Caco-2 (cell line): ENCODE data around the gene TAF1D. TPM values are rescaled to one million over a fixed set of nuclear protein-coding genes. Genes with fewer than 3 reads are reported as not detected.

ENCODE experiments used
- BruUV-seq: library from RNA; stranded (reverse); fragments of 400-500 nt; replicated peaks from 2 replicates; lab custom pipeline; 2021; lab: Mats Ljungman, UMichigan
- CTCF ChIA-PET: fragments of 300-600 bp; sonication (Branson Sonifier 250); formaldehyde crosslinking; loops from one replicate; lab custom pipeline; 2022; ENCODE audit warnings: antibody characterized with exemption; lab: Charles Lee
- POLR2A ChIA-PET: fragments of 300-600 bp; sonication (Branson Sonifier 250); formaldehyde crosslinking; loops from one replicate; lab custom pipeline; 2022; ENCODE audit warnings: antibody characterized with exemption; lab: Charles Lee
- DNase-seq, 2 experiments: peaks; one replicate each; pipeline versions ENCODE4 v3.0.0 to v3.0.0-alpha.2; 2020 to 2022
- H3K27me3 ChIP-seq: replicated peaks from 2 replicates; pipeline ENCODE4 v1.6.0; 2011; ENCODE audit warnings: low read length; ENCODE audit not compliant: control insufficient read depth, insufficient read depth
- H3K36me3 ChIP-seq: 2 replicates; pipeline ENCODE4 v1.5.1; 2011; ENCODE audit warnings: low read length; ENCODE audit not compliant: control insufficient read depth, insufficient read depth
- H3K4me1 ChIP-seq: fragments of 250-450 bp; sonication (Bioruptor Pico); 2 replicates; pipeline ENCODE4 v1.5.1; 2020; ENCODE audit warnings: mild to moderate bottlenecking
- H3K4me3 ChIP-seq: 2 replicates; pipeline ENCODE4 v1.5.1; 2011; ENCODE audit warnings: low read depth, mild to moderate bottlenecking, control low read depth, low read length
- H3K9me3 ChIP-seq: fragments of 250-450 bp; sonication (Bioruptor Pico); 2 replicates; pipeline ENCODE4 v1.5.1; 2020; ENCODE audit warnings: mild to moderate bottlenecking, moderate library complexity
- H3K27ac Mint-ChIP-seq: one replicate; pipeline ENCODE4 v1.8.0; 2022; ENCODE audit warnings: mixed read lengths; ENCODE audit not compliant: unreplicated experiment
- H3K27me3 Mint-ChIP-seq: one replicate; pipeline ENCODE4 v1.8.0; 2022; ENCODE audit warnings: mixed read lengths; ENCODE audit not compliant: insufficient read depth, unreplicated experiment
- H3K36me3 Mint-ChIP-seq: one replicate; pipeline ENCODE4 v1.8.0; 2022; ENCODE audit warnings: mild to moderate bottlenecking, mixed read lengths; ENCODE audit not compliant: insufficient read depth, unreplicated experiment
- H3K4me1 Mint-ChIP-seq: one replicate; pipeline ENCODE4 v1.8.0; 2022; ENCODE audit warnings: low read depth, mixed read lengths; ENCODE audit not compliant: unreplicated experiment
- H3K4me3 Mint-ChIP-seq: one replicate; pipeline ENCODE4 v1.8.0; 2022; ENCODE audit warnings: mild to moderate bottlenecking, moderate library complexity, mixed read lengths; ENCODE audit not compliant: unreplicated experiment
- H3K9me3 Mint-ChIP-seq: one replicate; pipeline ENCODE4 v1.8.0; 2022; ENCODE audit warnings: mixed read lengths; ENCODE audit not compliant: unreplicated experiment
- intact Hi-C: fragments of 100-400 bp; cut with micrococcal nuclease; formaldehyde crosslinking; loops from one replicate; pipeline ENCODE4 v1.10.0; 2022; ENCODE audit not compliant: unreplicated experiment
- total RNA-seq: library from RNA; stranded (reverse); gene quantifications from 2 replicates; pipeline ENCODE4 v1.2.3, GENCODE V29; 2022
- TF ChIP-seq, protein P1 (sequence below), 2 experiments: fragments of 200-600 bp in 1 of 2; IDR thresholded peaks; 1 replicate in 1 of 2; 2 replicates in 1 of 2; pipeline versions ENCODE4 v1.5.1 to v1.8.0; 2011 to 2022; ENCODE audit warnings: antibody characterized with exemption in 1 of 2, control low read depth in 1 of 2, inconsistent platforms in 1 of 2, low read depth in 1 of 2, low read length in 1 of 2, mild to moderate bottlenecking in 1 of 2, moderate library complexity in 1 of 2; ENCODE audit not compliant: insufficient read depth in 1 of 2, severe bottlenecking in 1 of 2, unreplicated experiment in 1 of 2

The TAF1D gene
- total RNA-seq, 1 experiment from 2014 or later: 354 TPM

DNA sequence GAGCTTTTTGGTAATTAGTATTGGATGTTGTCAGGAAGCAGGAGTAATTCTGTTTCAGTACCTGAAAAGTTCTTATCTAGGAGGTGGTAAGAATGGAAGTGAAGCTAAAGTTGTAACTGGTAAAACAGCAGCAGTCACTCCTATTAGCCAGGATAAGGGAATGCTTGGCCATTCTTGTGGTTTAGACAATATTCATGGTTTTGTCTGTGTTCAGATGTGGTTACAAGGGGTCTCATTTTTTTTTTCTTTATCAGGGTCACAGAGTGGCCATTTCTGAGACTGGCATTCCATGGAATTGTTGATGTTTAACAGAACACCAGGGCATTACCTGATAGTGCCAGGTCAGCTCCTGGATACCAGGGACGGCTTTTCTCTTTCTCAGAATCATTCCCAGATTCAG lies 23.8 kb downstream of the TAF1D start:
- no peaks in the 10 kb centered on the region for H3K4me1 Mint-ChIP-seq
- H3K4me1 ChIP-seq: no peaks in the 10 kb centered on the region
- TF ChIP-seq, protein P1, sequence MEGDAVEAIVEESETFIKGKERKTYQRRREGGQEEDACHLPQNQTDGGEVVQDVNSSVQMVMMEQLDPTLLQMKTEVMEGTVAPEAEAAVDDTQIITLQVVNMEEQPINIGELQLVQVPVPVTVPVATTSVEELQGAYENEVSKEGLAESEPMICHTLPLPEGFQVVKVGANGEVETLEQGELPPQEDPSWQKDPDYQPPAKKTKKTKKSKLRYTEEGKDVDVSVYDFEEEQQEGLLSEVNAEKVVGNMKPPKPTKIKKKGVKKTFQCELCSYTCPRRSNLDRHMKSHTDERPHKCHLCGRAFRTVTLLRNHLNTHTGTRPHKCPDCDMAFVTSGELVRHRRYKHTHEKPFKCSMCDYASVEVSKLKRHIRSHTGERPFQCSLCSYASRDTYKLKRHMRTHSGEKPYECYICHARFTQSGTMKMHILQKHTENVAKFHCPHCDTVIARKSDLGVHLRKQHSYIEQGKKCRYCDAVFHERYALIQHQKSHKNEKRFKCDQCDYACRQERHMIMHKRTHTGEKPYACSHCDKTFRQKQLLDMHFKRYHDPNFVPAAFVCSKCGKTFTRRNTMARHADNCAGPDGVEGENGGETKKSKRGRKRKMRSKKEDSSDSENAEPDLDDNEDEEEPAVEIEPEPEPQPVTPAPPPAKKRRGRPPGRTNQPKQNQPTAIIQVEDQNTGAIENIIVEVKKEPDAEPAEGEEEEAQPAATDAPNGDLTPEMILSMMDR (IDR thresholded peaks at IDR 0.05; ENCODE audit: insufficient read depth in 1 of 2, low read depth in 1 of 2, low read length in 1 of 2, severe bottlenecking in 1 of 2, unreplicated experiment in 1 of 2): no peak
- H3K36me3 Mint-ChIP-seq: peaks cover 97% of the 10 kb centered on the region
- H3K27ac Mint-ChIP-seq: no peak overlapping the region
- H3K27me3 Mint-ChIP-seq: no peaks in the 10 kb centered on the region
- peaks cover 9% of the 10 kb centered on the region for H3K36me3 ChIP-seq
- H3K4me3 ChIP-seq: no peak overlapping the region
- H3K9me3 Mint-ChIP-seq: no peaks in the 10 kb centered on the region
- no peaks in the 10 kb centered on the region for H3K27me3 ChIP-seq
- H3K9me3 ChIP-seq: no peaks in the 10 kb centered on the region
- CTCF ChIA-PET: interaction anchor here (0.7 kb wide), 1 partner anchor 25 kb away, joined by 3 read pairs; no protein-coding TSS in a partner anchor
- no peak for DNase-seq
- BruUV-seq: no TSS peak
- H3K4me3 Mint-ChIP-seq: no peak overlapping the region
- intact Hi-C loops: no loop called here
- POLR2A ChIA-PET: no interaction called here

- CTCF ChIA-PET: no interaction called here
Observed at GRCh38 chr11:93715797-93716396, 25.4 kb downstream of the TAF1D start.

GRCh38 chr11:93712678-93713077 lies 28.6 kb downstream of the TAF1D start:
- no TSS peak for BruUV-seq
- H3K36me3 ChIP-seq: peaks cover 8% of the 10 kb centered on the region
- no peak for DNase-seq
- Mint-ChIP-seq H3K9me3 (peaks cover 38% of the 10 kb centered on the region), H3K27ac (no peak overlapping the region), H3K4me1 (no peaks in the 10 kb centered on the region), H3K4me3 (no peak overlapping the region), H3K36me3 (peaks cover 97% of the 10 kb centered on the region), H3K27me3 (no peaks in the 10 kb centered on the region)
- intact Hi-C loops: no loop called here
- no peak overlapping the region for H3K4me3 ChIP-seq
- CTCF ChIA-PET: no interaction called here
- TF ChIP-seq, protein P1 (IDR thresholded peaks at IDR 0.05; ENCODE audit: insufficient read depth in 1 of 2, low read depth in 1 of 2, low read length in 1 of 2, severe bottlenecking in 1 of 2, unreplicated experiment in 1 of 2): no peak
- POLR2A ChIA-PET: no interaction called here
- H3K4me1 ChIP-seq: no peaks in the 10 kb centered on the region
- H3K9me3 ChIP-seq: peaks cover 17% of the 10 kb centered on the region; the same call in 1 of the 2 replicates
- no peaks in the 10 kb centered on the region for H3K27me3 ChIP-seq

More at GRCh38 chr11:93715797-93716396, 25.4 kb downstream of the TAF1D start:
- TF ChIP-seq, protein P1 (IDR thresholded peaks at IDR 0.05; ENCODE audit: insufficient read depth in 1 of 2, low read depth in 1 of 2, low read length in 1 of 2, severe bottlenecking in 1 of 2, unreplicated experiment in 1 of 2): no peak
- H3K36me3 Mint-ChIP-seq: peaks cover 97% of the 10 kb centered on the region
- Histone ChIP-seq H3K4me3 (no peak overlapping the region), H3K27me3 (no peaks in the 10 kb centered on the region), H3K36me3 (peaks cover 7% of the 10 kb centered on the region), H3K9me3 (no peaks in the 10 kb centered on the region), H3K4me1 (no peaks in the 10 kb centered on the region)
- H3K9me3 Mint-ChIP-seq: peaks cover 6% of the 10 kb centered on the region
- no peak overlapping the region for H3K27ac Mint-ChIP-seq
- H3K4me3 Mint-ChIP-seq: no peak overlapping the region
- no TSS peak for BruUV-seq
- no peak for DNase-seq
- POLR2A ChIA-PET: no interaction called here
- intact Hi-C loops: no loop called here
- no peaks in the 10 kb centered on the region for H3K4me1 Mint-ChIP-seq
- no peaks in the 10 kb centered on the region for H3K27me3 Mint-ChIP-seq
